Sigmoid colon (tissue), 7 donors: ENCODE measurements around the gene DSG4. TPM values are rescaled to one million over a fixed set of nuclear protein-coding genes. Genes with fewer than 3 reads are reported as not detected.

Source experiments
- DNase-seq: peaks from one replicate; pipeline ENCODE4 v3.0.0-alpha.2; 2019
- H3K27ac ChIP-seq, 4 donors: fragments of 200-600 bp; sonication (generic); one replicate each; pipeline ENCODE4 v1.5.1; 2016 to 2019; ENCODE audit warnings: mild to moderate bottlenecking in 1 of 4
- H3K27me3 ChIP-seq, 3 donors: fragments of 200-600 bp; sonication (generic); one replicate each; pipeline ENCODE4 v1.5.1; 2019; ENCODE audit warnings: mild to moderate bottlenecking in 1 of 3
- H3K36me3 ChIP-seq, 4 donors: fragments of 200-600 bp; sonication (generic); one replicate each; pipeline ENCODE4 v1.5.1; 2016 to 2019
- H3K4me1 ChIP-seq, 4 donors: fragments of 200-600 bp; sonication (generic); one replicate each; pipeline ENCODE4 v1.5.1; 2017 to 2019
- H3K4me3 ChIP-seq, 4 donors: fragments of 200-600 bp; sonication (generic); one replicate each; pipeline ENCODE4 v1.5.1; 2017 to 2019; ENCODE audit warnings: mild to moderate bottlenecking in 2 of 4, moderate library complexity in 1 of 4
- H3K9me3 ChIP-seq, 4 donors: fragments of 200-600 bp in 3 of 4; sonication (generic) in 3 of 4; one replicate each; pipeline versions ENCODE4 v1.5.1 to v1.6.1; 2013 to 2019
- CTCF ChIP-seq, 4 experiments: fragments of 450-650 bp in 3 of 4; fragments of 200-600 bp in 1 of 4; IDR thresholded peaks; one replicate each; pipeline ENCODE4 v1.5.1; 2016 to 2019; ENCODE audit warnings: antibody characterized with exemption in 4 of 4, mild to moderate bottlenecking in 3 of 4, moderate library complexity in 2 of 4
- EP300 ChIP-seq, 4 donors: sonication (generic); formaldehyde crosslinking; IDR thresholded peaks; one replicate each; pipeline ENCODE4 v1.6.1; 2017; ENCODE audit warnings: antibody characterized with exemption in 4 of 4
- POLR2A ChIP-seq, 2 donors: fragments of 450-650 bp; IDR thresholded peaks; one replicate each; pipeline ENCODE4 v1.6.1; 2016; ENCODE audit warnings: antibody characterized with exemption in 2 of 2, mild to moderate bottlenecking in 2 of 2, moderate library complexity in 2 of 2
- POLR2AphosphoS5 ChIP-seq, 4 donors: sonication (generic); formaldehyde crosslinking; IDR thresholded peaks; one replicate each; pipeline ENCODE4 v1.6.1; 2017; ENCODE audit warnings: antibody characterized with exemption in 4 of 4
- WGBS, 2 donors: extraction: QIAGEN DNeasy Blood & Tissue Kit; methylation state at CpG; one replicate each; pipeline ENCODE4 v1.1.7; 2013; 5-methylcytosine and 5-hydroxymethylcytosine counted together
- intact Hi-C: fragments of 100-400 bp; cut with DNase I; formaldehyde crosslinking; loops from one replicate; pipeline ENCODE4 v1.15.1; 2023
- polyA plus RNA-seq, 3 donors: library from polyadenylated mRNA; stranded (reverse); fragments of 200-250 nt; gene quantifications; one replicate each; pipeline ENCODE4 v1.2.3, GENCODE V29; 2013
- total RNA-seq, 4 donors: library from RNA; depleted of rRNA; stranded (reverse); fragments of >200 nt; gene quantifications; one replicate each; pipeline ENCODE4 v1.1.0, GENCODE V29; 2016
- donor health status: healthy with polysubstance abuse.
- donor health status: Bipolar disorder and iron deficiency.
- donor health status: healthy.

DSG4 gene
- total and polyA plus RNA-seq, 7 donors = 0.09 TPM; not detected in 6

GRCh38 chr18:31426021-31426420 lies 49.4 kb downstream of the DSG4 start:
- 82 to 89% methylated on average over 2 of the region's 2 CpGs for WGBS, 2 donors
- no peaks in the 10 kb centered on the region for H3K4me1 ChIP-seq
- no peaks in the 10 kb centered on the region for H3K9me3 ChIP-seq
- H3K36me3 ChIP-seq = no peaks in the 10 kb centered on the region
- no peak overlapping the region for H3K27ac ChIP-seq
- no peak for DNase-seq
- no peak overlapping the region for H3K4me3 ChIP-seq
- no peaks in the 10 kb centered on the region for H3K27me3 ChIP-seq
- no peak for TF ChIP-seq POLR2AphosphoS5 (IDR thresholded peaks at IDR 0.05)
- TF ChIP-seq POLR2A (IDR thresholded peaks at IDR 0.05) = no peak
- TF ChIP-seq EP300 (IDR thresholded peaks at IDR 0.05) = no peak
- TF ChIP-seq CTCF (IDR thresholded peaks at IDR 0.05) = no peak
- intact Hi-C loops = no loop called here

GRCh38 chr18:31426871-31427406 lies 50.4 kb downstream of the DSG4 start:
- 85 to 87% methylated on average over 5 of the region's 5 CpGs for WGBS, 2 donors
- no peak for TF ChIP-seq EP300 (IDR thresholded peaks at IDR 0.05)
- no peak for TF ChIP-seq POLR2A (IDR thresholded peaks at IDR 0.05)
- TF ChIP-seq CTCF (IDR thresholded peaks at IDR 0.05) = no peak
- TF ChIP-seq POLR2AphosphoS5 (IDR thresholded peaks at IDR 0.05) = no peak
- Histone ChIP-seq H3K36me3 (no peaks in the 10 kb centered on the region), H3K4me3 (no peak overlapping the region), H3K9me3 (no peaks in the 10 kb centered on the region), H3K4me1 (no peaks in the 10 kb centered on the region), H3K27ac (no peak overlapping the region), H3K27me3 (no peaks in the 10 kb centered on the region)
- intact Hi-C loops = no loop called here
- DNase-seq = no peak

- 95% methylated on average over 1 of the region's 1 CpG for WGBS, 2 donors
- no peaks in the 10 kb centered on the region for H3K9me3 ChIP-seq
- H3K4me3 ChIP-seq = no peak overlapping the region
- TF ChIP-seq CTCF (IDR thresholded peaks at IDR 0.05) (no peak), EP300 (IDR thresholded peaks at IDR 0.05) (no peak), POLR2AphosphoS5 (IDR thresholded peaks at IDR 0.05) (no peak), POLR2A (IDR thresholded peaks at IDR 0.05) (no peak)
- no peaks in the 10 kb centered on the region for H3K27me3 ChIP-seq
- H3K36me3 ChIP-seq = no peaks in the 10 kb centered on the region
- DNase-seq = no peak
- intact Hi-C loops = no loop called here
- H3K27ac ChIP-seq = no peak overlapping the region
- no peaks in the 10 kb centered on the region for H3K4me1 ChIP-seq
These were observed 51.6 kb downstream of the DSG4 start for GRCh38 chr18:31428211-31428610.

GRCh38 chr18:31429623-31430022 lies 53.0 kb downstream of the DSG4 start:
- WGBS, 2 donors = 12 to 55% methylated on average over 2 of the region's 2 CpGs
- DNase-seq = no peak
- intact Hi-C loops = no loop called here
- Histone ChIP-seq H3K36me3 (no peaks in the 10 kb centered on the region), H3K27ac (no peak overlapping the region), H3K4me1 (no peaks in the 10 kb centered on the region), H3K27me3 (no peaks in the 10 kb centered on the region), H3K9me3 (no peaks in the 10 kb centered on the region), H3K4me3 (no peak overlapping the region)
- TF ChIP-seq POLR2A (IDR thresholded peaks at IDR 0.05) = no peak
- TF ChIP-seq CTCF (IDR thresholded peaks at IDR 0.05) = no peak
- TF ChIP-seq EP300 (IDR thresholded peaks at IDR 0.05) = no peak
- no peak for TF ChIP-seq POLR2AphosphoS5 (IDR thresholded peaks at IDR 0.05)

GRCh38 chr18:31430072-31430471 lies 53.5 kb downstream of the DSG4 start:
- Histone ChIP-seq H3K27ac (no peak overlapping the region), H3K36me3 (no peaks in the 10 kb centered on the region), H3K4me3 (no peak overlapping the region), H3K27me3 (no peaks in the 10 kb centered on the region), H3K4me1 (no peaks in the 10 kb centered on the region), H3K9me3 (no peaks in the 10 kb centered on the region)
- DNase-seq = no peak
- intact Hi-C loops = no loop called here
- WGBS, 2 donors = 65 to 78% methylated on average over 4 of the region's 4 CpGs
- TF ChIP-seq POLR2A (IDR thresholded peaks at IDR 0.05) (no peak), CTCF (IDR thresholded peaks at IDR 0.05) (no peak), POLR2AphosphoS5 (IDR thresholded peaks at IDR 0.05) (no peak), EP300 (IDR thresholded peaks at IDR 0.05) (no peak)
